Frontal cortex (tissue), 4 donors: ENCODE measurements around the gene ST6GALNAC5. TPM values are rescaled to one million over a fixed set of nuclear protein-coding genes. Genes with fewer than 3 reads are reported as not detected.
A peak's percentile ranks its signal among the peaks of the same experiment; 100 is the strongest.
"Not testable (repeated sequence)": the region's sequence is repeated elsewhere in the genome, so short reads cannot be mapped to it uniquely, and the experiment has no call there.

Source experiments
- DNase-seq, 2 donors: peaks; one replicate each; pipeline ENCODE4 v3.0.0; 2012; ENCODE audit warnings: low spot score in 2 of 2
- FAIRE-seq: peaks from 2 replicates; lab custom pipeline; 2012; peaks lifted over from hg19 to GRCh38; lab: Jason Lieb, UNC
- total RNA-seq: library from RNA; depleted of rRNA; stranded (reverse); fragments of >200 nt; gene quantifications from one replicate; pipeline ENCODE4 v1.2.3, GENCODE V29; 2014
- donor health status: control.
- donor health status: control.
- donor health status: control.

Gene ST6GALNAC5
- total RNA-seq, result 60.7 TPM

DNA sequence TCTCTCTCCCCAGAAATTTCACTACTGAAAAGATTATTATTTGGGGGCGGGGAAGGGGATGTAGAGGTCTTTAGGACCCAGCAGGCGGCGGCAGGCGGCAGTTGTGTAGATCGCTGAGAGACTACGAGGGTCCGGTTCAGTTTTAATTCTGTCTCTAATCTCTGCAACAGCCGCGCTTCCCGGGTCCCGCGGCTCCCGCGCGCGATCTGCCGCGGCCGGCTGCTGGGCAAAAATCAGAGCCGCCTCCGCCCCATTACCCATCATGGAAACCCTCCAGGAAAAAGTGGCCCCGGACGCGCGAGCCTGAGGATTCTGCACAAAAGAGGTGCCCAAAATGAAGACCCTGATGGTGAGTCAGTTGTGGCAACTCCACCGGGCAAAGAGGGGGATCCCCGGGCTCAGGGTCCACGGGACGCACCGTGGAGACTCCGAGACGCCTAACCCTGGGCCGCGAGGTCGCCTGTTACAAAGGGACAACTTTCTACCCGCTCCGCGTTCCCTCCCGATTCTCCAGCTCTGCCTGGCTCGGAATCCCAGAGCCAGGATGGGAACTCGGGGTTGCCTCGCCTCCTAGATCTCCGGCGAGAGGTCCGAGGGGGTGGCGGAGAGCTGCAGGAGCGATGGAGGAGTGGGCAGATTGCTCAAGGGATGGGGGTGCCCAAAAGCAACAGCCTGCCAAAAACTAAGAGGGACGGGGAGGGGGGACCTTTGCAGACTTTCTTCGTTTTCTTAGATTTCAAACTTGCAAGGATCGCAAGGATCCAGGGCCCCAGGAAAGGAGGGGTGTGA is at the start of gene ST6GALNAC5:
TSS of gene ST6GALNAC5 (plus strand) at position 139 of the 789 bp plus-strand sequence.
- peak; percentile 39 to 47 for DNase-seq

GRCh38 chr1:76820028-76820427 is 47.3 kb upstream of the ST6GALNAC5 start:
- FAIRE-seq (no peak), DNase-seq (no peak)

More for the DNA sequence above, at the start of gene ST6GALNAC5:
- FAIRE-seq, result no peak

DNA sequence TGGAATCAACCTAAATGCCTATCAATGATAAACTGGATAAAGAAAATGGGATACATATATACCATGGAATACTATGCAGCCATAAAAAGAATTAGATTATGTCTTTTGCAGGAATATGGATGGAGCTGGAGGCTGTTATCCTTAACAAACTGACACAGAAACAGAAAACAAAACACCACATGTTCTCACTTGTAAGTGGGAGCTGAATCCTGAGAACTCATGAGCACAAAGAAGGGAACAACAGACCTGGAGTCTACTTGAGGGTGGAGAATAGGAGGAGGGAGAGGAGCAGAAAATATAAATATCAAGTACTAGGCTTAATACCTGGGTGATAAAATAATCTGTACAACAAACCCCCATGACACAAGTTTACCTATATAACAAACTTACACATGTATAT is 44.3 kb upstream of the ST6GALNAC5 start:
- FAIRE-seq, DNase-seq: not testable (repeated sequence)

DNA sequence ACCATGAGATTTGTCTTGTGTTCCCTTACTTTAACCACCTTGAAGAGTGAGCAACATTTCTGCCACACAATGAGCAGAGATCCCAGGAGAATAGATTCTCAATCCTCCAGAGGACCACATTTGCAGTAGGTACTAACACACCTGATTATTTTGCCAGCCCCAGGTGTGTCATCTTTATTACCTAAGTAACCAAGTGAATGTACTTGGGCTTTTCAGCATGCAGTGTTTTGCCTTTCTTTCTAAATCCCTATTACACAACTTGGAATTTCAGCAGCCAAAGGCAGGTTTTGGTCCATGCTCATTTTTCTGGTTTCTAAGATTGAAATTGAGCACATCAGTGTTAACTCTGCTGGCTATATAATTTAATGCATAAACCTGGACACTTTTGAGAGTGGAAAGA is 43.2 kb upstream of the ST6GALNAC5 start:
- FAIRE-seq, result no peak
- no peak for DNase-seq

GRCh38 chr1:76826072-76826845 is 41.0 kb upstream of the ST6GALNAC5 start:
- DNase-seq (no peak), FAIRE-seq (no peak)

GRCh38 chr1:76827066-76827465 is 40.2 kb upstream of the ST6GALNAC5 start:
- DNase-seq (no peak), FAIRE-seq (no peak)

DNA sequence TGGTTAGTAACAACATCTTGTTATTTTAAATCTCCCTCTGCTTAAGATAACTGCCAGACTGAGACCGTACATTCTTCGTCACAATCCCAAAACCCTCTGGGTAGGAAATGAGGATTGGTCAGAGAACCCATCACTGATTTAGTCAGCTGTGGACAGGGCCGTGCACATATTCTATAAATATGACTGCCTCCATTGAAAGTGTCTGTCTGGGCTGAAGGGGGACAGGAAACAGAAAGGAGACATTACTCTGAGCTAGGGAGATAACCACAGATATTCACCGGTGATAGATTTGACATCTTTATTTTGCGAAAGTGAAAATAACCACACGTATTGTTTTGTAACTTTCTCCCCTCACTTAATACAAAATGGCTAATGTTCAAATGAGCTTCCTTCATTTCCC is 36.9 kb upstream of the ST6GALNAC5 start:
- FAIRE-seq (no peak), DNase-seq (no peak)

- DNase-seq (no peak), FAIRE-seq (no peak)
These were observed 34.8 kb upstream of the ST6GALNAC5 start for GRCh38 chr1:76832521-76832920.

GRCh38 chr1:76833151-76833550 is 34.1 kb upstream of the ST6GALNAC5 start:
- no peak for FAIRE-seq
- DNase-seq, result no peak

DNA sequence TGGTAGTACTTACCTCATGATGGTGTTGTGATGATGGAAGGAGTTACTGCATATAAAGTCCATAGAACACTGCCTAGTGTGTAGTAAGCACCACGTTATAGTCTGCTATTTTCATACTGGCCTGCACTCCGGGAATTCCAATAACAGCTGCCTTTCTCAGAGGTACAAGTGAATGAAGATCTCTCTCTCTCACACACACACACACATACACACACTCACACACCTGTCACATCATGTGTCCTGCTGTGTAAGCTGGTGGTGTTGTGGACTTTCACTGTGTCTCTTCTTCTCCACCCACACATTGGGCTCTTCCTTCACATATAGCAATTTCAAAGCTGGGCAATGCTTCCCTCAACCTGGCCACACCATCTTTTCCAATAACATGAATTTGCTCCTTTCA is 33.4 kb upstream of the ST6GALNAC5 start:
- FAIRE-seq, result no peak
- DNase-seq, result no peak

DNA sequence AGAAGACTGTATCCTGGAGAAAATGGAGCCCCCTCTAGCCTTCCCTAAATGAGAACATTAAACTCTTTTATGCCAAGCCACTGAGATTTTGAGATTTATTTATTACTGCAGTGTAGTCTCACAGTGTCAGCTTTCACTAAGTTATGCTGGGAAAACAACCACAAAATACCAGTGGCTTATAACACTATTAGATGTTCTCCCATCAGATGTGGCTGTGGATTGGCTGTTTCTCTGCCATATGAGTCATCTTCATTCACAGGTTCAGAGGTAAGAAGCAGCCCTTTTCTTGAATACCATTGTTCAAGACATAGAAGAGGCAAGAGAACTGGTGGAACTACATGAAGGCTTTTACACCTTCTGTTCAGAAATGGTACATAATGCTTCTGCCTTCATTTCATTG is 32.1 kb upstream of the ST6GALNAC5 start:
- FAIRE-seq, result no peak
- no peak for DNase-seq

GRCh38 chr1:76840278-76840677 is 27.0 kb upstream of the ST6GALNAC5 start:
- DNase-seq, result no peak
- FAIRE-seq, result no peak

GRCh38 chr1:76841460-76841859 is 25.8 kb upstream of the ST6GALNAC5 start:
- no peak for DNase-seq
- FAIRE-seq, result no peak

GRCh38 chr1:76843821-76844464 is 23.3 kb upstream of the ST6GALNAC5 start:
- no peak for DNase-seq

DNA sequence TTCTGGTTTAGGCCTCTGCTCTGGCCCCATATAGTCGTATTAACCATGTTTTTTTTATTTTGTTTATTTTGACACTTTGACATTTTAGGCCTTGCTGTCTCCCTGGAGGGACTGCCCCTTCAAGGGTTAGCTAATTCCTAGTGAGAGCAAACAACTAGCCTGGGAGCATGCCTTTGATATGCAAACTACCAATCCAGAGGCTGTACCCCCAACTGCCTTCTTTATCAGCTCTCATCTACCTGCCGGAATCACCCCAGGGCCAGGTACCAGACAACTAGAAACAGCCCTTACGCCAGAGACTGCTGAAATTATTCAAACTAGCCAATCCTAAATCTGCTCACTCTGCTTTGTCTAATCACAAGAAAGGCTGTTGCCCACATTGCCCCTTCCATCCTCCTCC is 13.0 kb upstream of the ST6GALNAC5 start:
- DNase-seq, result no peak
- FAIRE-seq, result no peak

More at GRCh38 chr1:76843821-76844464, 23.3 kb upstream of the ST6GALNAC5 start:
- no peak for FAIRE-seq

DNA sequence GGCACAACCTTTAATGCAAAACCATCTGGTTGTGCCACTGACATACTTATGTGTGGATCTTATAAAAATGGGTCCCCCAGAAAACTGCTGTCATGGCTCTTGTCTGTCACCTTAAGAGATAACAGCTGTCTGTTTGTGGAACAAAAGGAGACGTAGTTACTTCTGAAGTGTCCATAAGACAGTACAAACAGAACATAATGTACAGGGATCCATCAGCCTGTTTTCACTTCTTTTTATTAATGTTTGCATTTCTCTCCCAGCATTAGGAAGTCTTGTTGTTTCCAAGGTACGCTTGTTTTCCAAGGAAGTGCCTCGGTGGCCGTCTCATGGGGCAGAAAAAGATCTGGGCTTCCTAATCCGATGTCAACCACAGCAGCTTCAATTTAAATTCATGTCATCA is 11.2 kb upstream of the ST6GALNAC5 start:
- no peak for FAIRE-seq

GRCh38 chr1:76857138-76857537 is 10.1 kb upstream of the ST6GALNAC5 start:
- DNase-seq (no peak), FAIRE-seq (no peak)

More for the DNA sequence above, 11.2 kb upstream of the ST6GALNAC5 start:
- DNase-seq, result no peak

GRCh38 chr1:76857973-76858372 is 9.3 kb upstream of the ST6GALNAC5 start:
- FAIRE-seq, result no peak

GRCh38 chr1:76861149-76861548 is 6.1 kb upstream of the ST6GALNAC5 start:
- FAIRE-seq, result no peak
- DNase-seq, result no peak

More at GRCh38 chr1:76857973-76858372, 9.3 kb upstream of the ST6GALNAC5 start:
- no peak for DNase-seq

GRCh38 chr1:76862447-76862846 is 4.8 kb upstream of the ST6GALNAC5 start:
- FAIRE-seq (no peak), DNase-seq (no peak)

DNA sequence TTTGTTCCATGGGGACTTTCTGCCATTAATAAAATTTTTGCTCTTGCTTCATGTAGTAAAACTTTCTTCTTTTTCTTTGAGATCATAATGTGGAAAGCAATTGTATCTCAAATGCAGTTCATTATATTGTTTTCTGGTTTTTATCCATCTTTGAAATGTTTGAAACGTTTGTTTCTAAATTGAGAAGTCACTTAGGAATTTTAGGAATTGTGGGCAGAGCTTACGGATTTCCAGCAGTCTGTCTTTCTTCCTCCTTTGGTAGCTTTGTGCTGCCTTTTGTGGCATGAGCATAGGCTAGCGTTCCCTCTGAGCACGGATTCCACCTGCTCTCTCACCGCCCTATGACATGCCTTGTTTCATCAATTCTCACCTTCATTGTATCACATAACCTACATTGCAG is 2.9 kb upstream of the ST6GALNAC5 start:
- no peak for DNase-seq
- FAIRE-seq, result no peak
